Aorta (tissue), 5 donors: Measurements from ENCODE around the gene FHDC1. TPM values are rescaled to one million over a fixed set of nuclear protein-coding genes. Genes with fewer than 3 reads are reported as not detected.

ENCODE experiments used
- ATAC-seq: fragments of 200-7000 bp; cut with Tn5 transposase; one replicate; pipeline ENCODE4 v1.9.1; 2022; ENCODE audit warnings: moderate library complexity; ENCODE audit not compliant: low FRiP score
- DNase-seq, 2 donors: peaks; one replicate each; pipeline ENCODE4 v3.0.0-alpha.2; 2020
- H3K27ac ChIP-seq, 2 donors: one replicate each; pipeline ENCODE4 v1.5.1; 2013; ENCODE audit warnings: low read length in 2 of 2, mild to moderate bottlenecking in 2 of 2, moderate library complexity in 2 of 2, control low read depth in 1 of 2, inconsistent platforms in 1 of 2, low read depth in 1 of 2
- H3K27me3 ChIP-seq, 2 donors: one replicate each; pipeline ENCODE4 v1.6.1; 2013; ENCODE audit warnings: control low read depth in 1 of 2, low read length in 1 of 2, mild to moderate bottlenecking in 1 of 2, moderate library complexity in 1 of 2; ENCODE audit not compliant: insufficient read depth in 2 of 2, control insufficient read depth in 1 of 2
- H3K36me3 ChIP-seq, 2 donors: one replicate each; pipeline ENCODE4 v1.6.1; 2013; ENCODE audit warnings: control low read depth in 1 of 2, low read length in 1 of 2, mild to moderate bottlenecking in 1 of 2; ENCODE audit not compliant: insufficient read depth in 2 of 2, control insufficient read depth in 1 of 2
- H3K4me1 ChIP-seq, 2 donors: one replicate each; pipeline ENCODE4 v1.6.1; 2013; ENCODE audit warnings: low read length in 2 of 2, control low read depth in 1 of 2, mild to moderate bottlenecking in 1 of 2, moderate library complexity in 1 of 2; ENCODE audit not compliant: insufficient read depth in 2 of 2, control insufficient read depth in 1 of 2
- H3K4me3 ChIP-seq, 2 donors: one replicate each; pipeline ENCODE4 v1.5.1; 2013; ENCODE audit warnings: low read length in 2 of 2, control low read depth in 1 of 2, mild to moderate bottlenecking in 1 of 2
- H3K9me3 ChIP-seq: one replicate; pipeline ENCODE4 v1.6.1; 2013; ENCODE audit warnings: mild to moderate bottlenecking, low read length; ENCODE audit not compliant: control insufficient read depth
- WGBS, 2 donors: extraction: QIAGEN DNeasy Blood & Tissue Kit; methylation state at CpG; one replicate each; pipeline ENCODE4 v1.1.7; 2013; 5-methylcytosine and 5-hydroxymethylcytosine counted together
- intact Hi-C, 2 donors: fragments of 100-400 bp; cut with DNase I; formaldehyde crosslinking; loops; one replicate each; pipeline versions ENCODE4 v1.14.2 to v1.15.0; 2022
- polyA plus RNA-seq, 2 donors: library from polyadenylated mRNA; stranded (reverse); fragments of 200-250 nt; gene quantifications; one replicate each; pipeline ENCODE4 v1.2.3, GENCODE V29; 2013
- total RNA-seq, 2 donors: library from RNA; stranded (reverse); fragmentation: NEBNext Ultra II Directional; extraction: Animal tissue kit (Norgen Biotek cat#: 25700); gene quantifications; one replicate each; pipeline ENCODE4 v1.2.1, GENCODE V29; 2021
- donor health status: healthy with polysubstance abuse.
- donor health status: Bipolar disorder and iron deficiency.
- donor health status: DM: no; HTN: no; CAD: no.
- donor health status: DM: no; HTN: no; CAD: no.
- donor health status: DM: yes; HTN: yes; CAD: no.

Gene FHDC1
- total and polyA plus RNA-seq, 4 donors = 0.20 to 3.0 (median 1.1) TPM

DNA sequence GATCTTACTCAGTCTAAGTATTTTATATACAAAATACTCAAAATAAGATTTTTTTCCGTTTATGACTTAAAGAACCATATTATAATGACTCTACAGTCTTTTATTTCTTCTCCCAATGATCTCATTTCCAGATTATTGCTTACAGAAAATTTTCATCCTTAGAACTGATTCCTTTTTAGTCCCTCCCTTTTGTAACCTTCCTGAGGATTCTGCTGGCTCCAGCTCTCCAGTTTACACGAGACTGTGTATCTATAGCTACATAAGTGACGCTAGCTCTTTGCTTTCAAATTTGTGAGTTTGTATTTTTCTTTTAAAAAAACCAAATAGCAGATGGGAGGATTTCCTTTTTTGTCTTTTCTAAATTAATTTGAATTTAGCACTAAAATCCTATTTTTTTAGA, 24.0 kb downstream of the FHDC1 start:
- H3K9me3 ChIP-seq = no peaks in the 10 kb centered on the region
- ATAC-seq (no peak), DNase-seq (no peak)
- intact Hi-C loops = no loop called here
- H3K4me1 ChIP-seq = no peaks in the 10 kb centered on the region
- H3K27ac ChIP-seq = no peak overlapping the region
- H3K27me3 ChIP-seq = peaks cover 0 to 2% of the 10 kb centered on the region in 2 donors
- no peaks in the 10 kb centered on the region for H3K36me3 ChIP-seq
- no peak overlapping the region for H3K4me3 ChIP-seq
- 91 to 97% methylated on average over 3 of the region's 3 CpGs for WGBS, 2 donors

GRCh38 chr4:152961014-152961772, 25.1 kb downstream of the FHDC1 start:
- no peak for DNase-seq
- no peak for ATAC-seq
- intact Hi-C loops = no loop called here
- no peak overlapping the region for H3K4me3 ChIP-seq
- H3K36me3 ChIP-seq = no peaks in the 10 kb centered on the region
- 56 to 61% methylated on average over 14 of the region's 14 CpGs for WGBS, 2 donors
- H3K27me3 ChIP-seq = peaks cover 0 to 2% of the 10 kb centered on the region in 2 donors
- no peaks in the 10 kb centered on the region for H3K4me1 ChIP-seq
- no peaks in the 10 kb centered on the region for H3K9me3 ChIP-seq
- no peak overlapping the region for H3K27ac ChIP-seq

DNA sequence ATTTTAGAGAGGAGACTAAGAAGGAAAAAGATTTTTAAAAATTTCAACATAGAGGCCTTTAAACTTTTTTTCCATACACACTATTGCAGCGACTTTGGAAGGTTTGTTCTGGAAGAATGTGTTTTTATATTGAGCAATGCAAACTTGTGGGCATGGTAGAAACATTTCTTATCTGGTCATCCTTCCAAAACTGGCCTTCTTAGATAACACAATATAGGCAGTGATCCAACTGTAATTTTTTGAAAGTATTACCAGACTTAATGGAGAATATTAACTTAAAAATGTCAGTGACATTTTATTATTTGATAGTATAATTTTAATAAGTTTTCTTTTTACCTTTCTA, 25.6 kb downstream of the FHDC1 start:
- WGBS, 2 donors = 30 to 44% methylated on average over 1 of the region's 1 CpG
- no peak overlapping the region for H3K4me3 ChIP-seq
- H3K36me3 ChIP-seq = no peaks in the 10 kb centered on the region
- intact Hi-C loops = no loop called here
- ATAC-seq = no peak
- peaks cover 0 to 2% of the 10 kb centered on the region in 2 donors for H3K27me3 ChIP-seq
- H3K9me3 ChIP-seq = no peaks in the 10 kb centered on the region
- no peaks in the 10 kb centered on the region for H3K4me1 ChIP-seq
- no peak overlapping the region for H3K27ac ChIP-seq
- no peak for DNase-seq

- no peaks in the 10 kb centered on the region for H3K9me3 ChIP-seq
- ATAC-seq (no peak), DNase-seq (no peak)
- no peak overlapping the region for H3K27ac ChIP-seq
- H3K27me3 ChIP-seq = peaks cover 0 to 2% of the 10 kb centered on the region in 2 donors
- no peaks in the 10 kb centered on the region for H3K36me3 ChIP-seq
- no peak overlapping the region for H3K4me3 ChIP-seq
- WGBS, 2 donors = 81 to 85% methylated on average over 5 of the region's 5 CpGs
- intact Hi-C loops = no loop called here
- H3K4me1 ChIP-seq = no peaks in the 10 kb centered on the region
These were observed 26.0 kb downstream of the FHDC1 start for GRCh38 chr4:152962150-152962549.

DNA sequence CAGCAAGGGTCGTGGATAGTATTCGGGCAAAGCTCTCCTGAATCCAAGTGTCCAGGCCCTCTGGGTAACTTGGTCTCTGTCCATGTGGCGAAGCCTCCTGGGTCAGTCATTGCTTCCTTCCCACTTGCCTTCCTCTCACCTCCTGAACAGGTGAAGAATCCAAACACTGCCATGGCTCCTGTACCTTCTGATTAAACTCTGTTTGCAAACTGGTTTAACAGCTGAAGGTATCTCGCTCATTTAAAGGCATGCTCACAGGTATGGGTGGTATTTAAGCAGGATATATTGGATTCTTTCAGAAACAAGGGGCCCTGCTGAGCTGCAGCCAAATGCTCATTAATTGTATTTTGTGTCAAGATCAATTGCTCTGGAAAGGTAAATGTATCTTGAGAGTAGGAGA, 28.2 kb downstream of the FHDC1 start:
- Histone ChIP-seq H3K36me3 (no peaks in the 10 kb centered on the region), H3K9me3 (no peaks in the 10 kb centered on the region), H3K4me3 (no peak overlapping the region), H3K27ac (no peak overlapping the region), H3K27me3 (peaks cover 0 to 2% of the 10 kb centered on the region in 2 donors), H3K4me1 (no peaks in the 10 kb centered on the region)
- 96 to 99% methylated on average over 4 of the region's 4 CpGs for WGBS, 2 donors
- intact Hi-C loops = no loop called here
- no peak for DNase-seq
- ATAC-seq = no peak

DNA sequence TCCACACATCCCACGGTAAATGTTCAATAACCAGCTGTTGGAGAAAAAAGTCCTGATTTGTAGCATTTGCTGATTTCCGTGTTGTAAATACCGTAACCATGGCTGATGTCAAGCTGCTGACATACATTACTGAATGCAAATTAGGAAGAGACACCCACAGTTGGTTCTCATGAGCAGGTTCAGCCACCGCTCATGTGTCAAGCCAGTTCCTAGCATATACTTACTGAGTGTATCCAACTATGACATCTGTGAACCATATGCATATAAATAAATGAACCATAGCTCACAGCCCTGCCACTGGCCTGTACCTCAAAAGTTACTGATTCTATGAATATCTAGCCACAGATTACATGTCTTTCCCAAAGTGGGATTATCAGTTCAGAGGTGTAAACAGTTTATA, 29.5 kb downstream of the FHDC1 start:
- no peaks in the 10 kb centered on the region for H3K9me3 ChIP-seq
- no peaks in the 10 kb centered on the region for H3K27me3 ChIP-seq
- intact Hi-C loops = no loop called here
- H3K36me3 ChIP-seq = no peaks in the 10 kb centered on the region
- no peaks in the 10 kb centered on the region for H3K4me1 ChIP-seq
- 94 to 95% methylated on average over 4 of the region's 4 CpGs for WGBS, 2 donors
- DNase-seq (no peak), ATAC-seq (no peak)
- H3K27ac ChIP-seq = no peak overlapping the region
- H3K4me3 ChIP-seq = no peak overlapping the region

GRCh38 chr4:152967907-152968306, 31.8 kb downstream of the FHDC1 start:
- no peak for DNase-seq

DNA sequence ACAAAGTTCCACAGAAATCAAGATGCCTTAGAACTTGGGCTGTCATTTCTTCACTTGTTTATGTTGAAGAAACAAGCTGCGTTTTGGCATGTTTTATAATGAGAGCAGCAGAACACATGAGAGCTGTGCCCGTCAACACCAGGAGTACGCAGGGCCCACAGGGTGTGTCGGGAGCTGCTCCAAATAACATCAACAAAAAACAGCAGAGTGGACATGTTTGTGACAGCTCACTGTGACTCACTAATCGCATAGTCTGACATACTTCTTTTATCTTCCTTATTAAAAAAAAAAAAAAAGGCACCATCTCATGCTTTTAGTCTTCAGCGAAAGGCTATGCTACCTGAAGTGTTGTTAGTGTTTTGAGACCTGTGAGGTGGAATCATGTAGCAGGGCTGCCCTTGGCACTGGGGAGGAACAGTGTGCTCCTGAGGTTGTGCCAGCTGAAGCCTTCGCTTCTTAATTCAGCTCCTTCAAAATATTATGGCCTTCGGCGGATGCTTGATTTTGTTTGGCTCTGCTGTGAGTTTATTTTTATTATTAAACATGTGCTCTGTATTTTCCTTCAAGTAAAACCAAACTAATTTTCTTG, 32.8 kb downstream of the FHDC1 start:
- ATAC-seq (no peak), DNase-seq (no peak)
- 74 to 91% methylated on average over 9 of the region's 9 CpGs for WGBS, 2 donors
- no peaks in the 10 kb centered on the region for H3K9me3 ChIP-seq
- no peaks in the 10 kb centered on the region for H3K4me1 ChIP-seq
- intact Hi-C loops = no loop called here
- no peaks in the 10 kb centered on the region for H3K36me3 ChIP-seq
- no peak overlapping the region for H3K27ac ChIP-seq
- no peaks in the 10 kb centered on the region for H3K27me3 ChIP-seq
- no peak overlapping the region for H3K4me3 ChIP-seq

More at GRCh38 chr4:152967907-152968306, 31.8 kb downstream of the FHDC1 start:
- H3K27me3 ChIP-seq = no peaks in the 10 kb centered on the region
- no peaks in the 10 kb centered on the region for H3K9me3 ChIP-seq
- WGBS, 2 donors = 74 to 75% methylated on average over 3 of the region's 3 CpGs
- H3K4me3 ChIP-seq = no peak overlapping the region
- no peak for ATAC-seq
- no peaks in the 10 kb centered on the region for H3K4me1 ChIP-seq
- H3K36me3 ChIP-seq = no peaks in the 10 kb centered on the region
- intact Hi-C loops = no loop called here
- H3K27ac ChIP-seq = no peak overlapping the region
